IMR-90 (cell line): Measurements from ENCODE around the gene EIF3L. TPM values are rescaled to one million over a fixed set of nuclear protein-coding genes. Genes with fewer than 3 reads are reported as not detected.

Source experiments
- ATAC-seq: fragments of 200-7000 bp; cut with Tn5 transposase; 2 replicates; pipeline ENCODE4 v1.9.1; 2020; ENCODE audit warnings: low read depth, mild to moderate bottlenecking, moderate library complexity
- BruUV-seq: library from RNA; stranded (reverse); fragments of 400-500 nt; replicated peaks from 2 replicates; lab custom pipeline; 2021; lab: Mats Ljungman, UMichigan
- CTCF ChIA-PET: fragments of 300-600 bp; formaldehyde crosslinking; extraction: SDS; loops from one replicate; lab custom pipeline; 2021; ENCODE audit warnings: antibody characterized with exemption; lab: Yijun Ruan, JAX
- POLR2A ChIA-PET: fragments of 300-600 bp; sonication (Branson Sonifier 250); formaldehyde crosslinking; loops from one replicate; lab custom pipeline; 2022; ENCODE audit warnings: antibody characterized with exemption; ENCODE audit not compliant: unreplicated experiment; lab: Charles Lee
- DNase-seq: peaks from one replicate; pipeline ENCODE4 v3.0.0; 2013
- H2AFZ ChIP-seq: replicated peaks from 2 replicates; pipeline ENCODE3; 2013; ENCODE audit warnings: low read length, mild to moderate bottlenecking; ENCODE audit not compliant: poor library complexity
- H2AK5ac ChIP-seq: 2 replicates; pipeline ENCODE4 v1.6.1; 2013; ENCODE audit warnings: low read depth, low read length, inconsistent platforms
- H2AK9ac ChIP-seq: replicated peaks from 2 replicates; pipeline ENCODE3; 2013; ENCODE audit warnings: mild to moderate bottlenecking, low read depth, low read length, moderate library complexity; ENCODE audit not compliant: poor library complexity
- H2BK120ac ChIP-seq: 2 replicates; pipeline ENCODE4 v1.6.1; 2013; ENCODE audit warnings: low read depth, low read length, inconsistent platforms
- H2BK15ac ChIP-seq: 3 replicates; pipeline ENCODE4 v1.6.1; 2013; ENCODE audit warnings: low read depth, low read length, inconsistent platforms
- H2BK20ac ChIP-seq: 2 replicates; pipeline ENCODE4 v1.6.1; 2013; ENCODE audit warnings: low read depth, mild to moderate bottlenecking, inconsistent platforms, low read length, moderate library complexity
- H2BK5ac ChIP-seq: 2 replicates; pipeline ENCODE4 v1.6.1; 2013; ENCODE audit warnings: mild to moderate bottlenecking, low read depth, low read length, inconsistent platforms; ENCODE audit not compliant: poor library complexity, severe bottlenecking
- H3K14ac ChIP-seq: replicated peaks from 2 replicates; pipeline ENCODE4 v1.6.1; 2013; ENCODE audit warnings: low read depth, low read length, inconsistent platforms
- H3K18ac ChIP-seq: 2 replicates; pipeline ENCODE4 v1.6.1; 2013; ENCODE audit warnings: low read depth, low read length, control low read depth
- H3K23ac ChIP-seq: 2 replicates; pipeline ENCODE4 v1.6.1; 2013; ENCODE audit warnings: low read depth, low read length, inconsistent platforms
- H3K27ac ChIP-seq: 2 replicates; pipeline ENCODE4 v1.5.1; 2013; ENCODE audit warnings: mild to moderate bottlenecking, control low read depth, low read length; ENCODE audit not compliant: insufficient read depth
- H3K27me3 ChIP-seq: 2 replicates; pipeline ENCODE4 v1.6.1; 2013; ENCODE audit warnings: low read length; ENCODE audit not compliant: control insufficient read depth, insufficient read depth
- H3K36me3 ChIP-seq: 2 replicates; pipeline ENCODE4 v1.6.1; 2013; ENCODE audit warnings: low read length, mixed read lengths; ENCODE audit not compliant: control insufficient read depth, insufficient read depth
- H3K4ac ChIP-seq: 2 replicates; pipeline ENCODE4 v1.6.1; 2013; ENCODE audit warnings: low read depth, low read length, inconsistent platforms
- H3K4me1 ChIP-seq: 2 replicates; pipeline ENCODE4 v1.6.1; 2013; ENCODE audit warnings: low read length, mixed read lengths; ENCODE audit not compliant: control insufficient read depth, insufficient read depth
- H3K4me2 ChIP-seq: 2 replicates; pipeline ENCODE4 v1.6.1; 2013; ENCODE audit warnings: low read depth, mild to moderate bottlenecking, control low read depth, low read length, moderate library complexity
- H3K4me3 ChIP-seq: 2 replicates; pipeline ENCODE4 v1.5.1; 2013; ENCODE audit warnings: low read depth, mild to moderate bottlenecking, control low read depth, low read length, moderate library complexity; ENCODE audit not compliant: insufficient read depth
- H3K56ac ChIP-seq: 2 replicates; pipeline ENCODE4 v1.6.1; 2013; ENCODE audit warnings: low read length, inconsistent platforms; ENCODE audit not compliant: insufficient read depth; ENCODE audit errors: extremely low read depth
- H3K79me1 ChIP-seq, 2 experiments: 2 replicates each; pipeline ENCODE4 v1.6.1; 2013; ENCODE audit warnings: low read length in 2 of 2, inconsistent platforms in 1 of 2, low read depth in 1 of 2
- H3K9ac ChIP-seq: 2 replicates; pipeline ENCODE4 v1.6.1; 2013; ENCODE audit warnings: low read depth, low read length, control low read depth
- H3K9me1 ChIP-seq: 2 replicates; pipeline ENCODE4 v1.6.1; 2013; ENCODE audit warnings: low read length, inconsistent platforms; ENCODE audit not compliant: insufficient read depth
- H3K9me3 ChIP-seq: 2 replicates; pipeline ENCODE4 v1.6.1; 2013; ENCODE audit warnings: low read length; ENCODE audit not compliant: control insufficient read depth, insufficient read depth
- H4K20me1 ChIP-seq: 2 replicates; pipeline ENCODE4 v1.6.1; 2013; ENCODE audit warnings: low read length, inconsistent platforms; ENCODE audit not compliant: insufficient read depth
- H4K5ac ChIP-seq: 2 replicates; pipeline ENCODE4 v1.6.1; 2013; ENCODE audit warnings: mild to moderate bottlenecking, low read depth, low read length, control low read depth
- H4K8ac ChIP-seq, 2 experiments: 2 replicates each; pipeline ENCODE4 v1.6.1; 2013; ENCODE audit warnings: low read depth in 2 of 2, low read length in 2 of 2, control low read depth in 1 of 2, inconsistent platforms in 1 of 2
- H4K91ac ChIP-seq: 2 replicates; pipeline ENCODE4 v1.6.1; 2013; ENCODE audit warnings: low read depth, low read length, inconsistent platforms; ENCODE audit not compliant: insufficient read depth
- BHLHE40 ChIP-seq: fragments of 150-350 bp; IDR thresholded peaks from 2 replicates; pipeline ENCODE4 v1.6.1; 2016; ENCODE audit warnings: mild to moderate bottlenecking, low read depth, low read length
- CEBPB ChIP-seq: IDR thresholded peaks from 2 replicates; pipeline ENCODE4 v1.6.1; 2012; ENCODE audit warnings: low read depth, low read length, improper control_type of control experiment
- CHD1 ChIP-seq: IDR thresholded peaks from 2 replicates; pipeline ENCODE4 v1.6.1; 2012; ENCODE audit warnings: low read depth, low read length, improper control_type of control experiment
- ELK1 ChIP-seq: fragments of 150-350 bp; IDR thresholded peaks from 2 replicates; pipeline ENCODE4 v1.6.1; 2016; ENCODE audit warnings: low read depth, mild to moderate bottlenecking, low read length, moderate library complexity, borderline replicate concordance
- FOS ChIP-seq: fragments of 150-350 bp; IDR thresholded peaks from 2 replicates; pipeline ENCODE4 v1.6.1; 2016; ENCODE audit warnings: low read depth, low read length
- MAFK ChIP-seq: IDR thresholded peaks from 2 replicates; pipeline ENCODE4 v1.6.1; 2012; ENCODE audit warnings: low read depth, low read length, improper control_type of control experiment
- MAZ ChIP-seq: IDR thresholded peaks from 2 replicates; pipeline ENCODE4 v1.6.1; 2012; ENCODE audit warnings: low read depth, mild to moderate bottlenecking, low read length, improper control_type of control experiment, moderate library complexity, borderline replicate concordance
- MXI1 ChIP-seq: IDR thresholded peaks from 2 replicates; pipeline ENCODE4 v1.6.1; 2012; ENCODE audit warnings: low read depth, mild to moderate bottlenecking, low read length, moderate library complexity, borderline replicate concordance
- NFE2L2 ChIP-seq: fragments of 150-350 bp; IDR thresholded peaks from 2 replicates; pipeline ENCODE4 v1.6.1; 2016; ENCODE audit warnings: low read depth, mild to moderate bottlenecking, low read length
- POLR2A ChIP-seq: IDR thresholded peaks from 2 replicates; pipeline ENCODE4 v1.6.1; 2012; ENCODE audit warnings: mild to moderate bottlenecking, low read depth, low read length
- RAD21 ChIP-seq: IDR thresholded peaks from 2 replicates; pipeline ENCODE4 v1.6.1; 2012; ENCODE audit warnings: low read length, improper control_type of control experiment
- USF2 ChIP-seq: fragments of 150-350 bp; IDR thresholded peaks from 2 replicates; pipeline ENCODE4 v1.6.1; 2017; ENCODE audit warnings: mild to moderate bottlenecking, antibody characterized with exemption, low read length, low read depth
- WGBS, 2 experiments: methylation state at CpG; one replicate each; pipeline versions ENCODE4 v1.1.5 to v1.1.7; 2013; ENCODE audit warnings: missing lambda C conversion rate in 2 of 2; ENCODE audit not compliant: insufficient read length in 1 of 2; ENCODE audit errors: extremely low coverage in 2 of 2; 5-methylcytosine and 5-hydroxymethylcytosine counted together
- dilution Hi-C: fragments of 300-500 bp; cut with HindIII; formaldehyde crosslinking; loops from one replicate; pipeline ENCODE4 v1.14.3; 2018; ENCODE audit warnings: low sequenced_read_pairs; ENCODE audit not compliant: unreplicated experiment
- in situ Hi-C: fragments of 300-500 bp; cut with MboI; formaldehyde crosslinking; loops from 3 replicates; pipeline ENCODE4 v1.14.3; 2019; ENCODE audit warnings: low sequenced_read_pairs, inconsistent platforms, mixed read lengths
- intact Hi-C: fragments of 100-400 bp; cut with micrococcal nuclease; formaldehyde crosslinking; loops from 2 replicates; pipeline ENCODE4 v1.10.0; 2022
- polyA plus RNA-seq, 3 experiments: library from polyadenylated mRNA; depleted of rRNA; stranded (reverse); fragments of >200 nt; gene quantifications; 2 replicates each; pipeline ENCODE4 v1.2.3, GENCODE V29; 2012; ENCODE audit warnings: low replicate concordance in 1 of 3
- total RNA-seq: library from RNA; depleted of rRNA; stranded (reverse); fragments of >200 nt; gene quantifications from 2 replicates; pipeline ENCODE4 v1.2.3, GENCODE V29; 2012

The EIF3L gene
- total and polyA plus RNA-seq, 2 of the 4 experiments (the other 2 are of a cell fraction), result 391 to 593 TPM

GRCh38 chr22:37820350-37820749, 28.9 kb upstream of the EIF3L start:
- no peak overlapping the region for H4K91ac ChIP-seq
- no TSS peak for BruUV-seq
- H2AFZ ChIP-seq, result no peak overlapping the region
- intact Hi-C loops (no loop called here), dilution Hi-C loops (no loop called here), in situ Hi-C loops (no loop called here)
- no peak overlapping the region for H2AK5ac ChIP-seq
- no peaks in the 10 kb centered on the region for H4K20me1 ChIP-seq
- peaks cover 30% of the 10 kb centered on the region for H3K27me3 ChIP-seq
- H3K9me1 ChIP-seq, result no peaks in the 10 kb centered on the region
- H3K14ac ChIP-seq, result no peak overlapping the region
- no peak overlapping the region for H4K8ac ChIP-seq
- no peak overlapping the region for H2BK5ac ChIP-seq
- no peak overlapping the region for H3K18ac ChIP-seq
- TF ChIP-seq MAZ (no peak), CHD1 (no peak), BHLHE40 (no peak), ELK1 (no peak), FOS (no peak), NFE2L2 (no peak), MAFK (no peak), MXI1 (no peak), POLR2A (no peak), USF2 (no peak), CEBPB (no peak), RAD21 (no peak)
- H2AK9ac ChIP-seq, result no peak overlapping the region
- H3K9me3 ChIP-seq, result no peaks in the 10 kb centered on the region
- no peak overlapping the region for H2BK15ac ChIP-seq
- H4K5ac ChIP-seq, result no peak overlapping the region
- H3K9ac ChIP-seq, result no peak overlapping the region
- ATAC-seq, result no peak
- no peaks in the 10 kb centered on the region; the same call in 1 of the 2 replicates for H3K36me3 ChIP-seq
- ChIA-PET CTCF (interaction anchor here (3.7 kb wide), 1 partner anchor 43 kb away, joined by 21 read pairs; no protein-coding TSS in a partner anchor), POLR2A (interaction anchor here (0.7 kb wide), 1 partner anchor 14 kb away, joined by 20 read pairs; no protein-coding TSS in a partner anchor)
- H2BK20ac ChIP-seq, result no peak overlapping the region
- no peak overlapping the region for H3K4ac ChIP-seq
- no peak overlapping the region for H3K56ac ChIP-seq
- 92% methylated on average over 4 of the region's 5 CpGs; no CpG with 5 or more reads in 1 of the 2 experiments for WGBS, 2 experiments
- no peak overlapping the region for H3K27ac ChIP-seq
- no peak overlapping the region for H3K4me3 ChIP-seq
- no peak overlapping the region for H3K4me2 ChIP-seq
- H3K23ac ChIP-seq, result no peak overlapping the region
- peaks cover 10% of the 10 kb centered on the region for H3K4me1 ChIP-seq
- H3K79me1 ChIP-seq, result no peaks in the 10 kb centered on the region
- DNase-seq, result no peak
- H2BK120ac ChIP-seq, result no peak overlapping the region
